CD4-positive, alpha-beta T cell (primary cell): Measurements from ENCODE around the gene OGDH. TPM values are rescaled to one million over a fixed set of nuclear protein-coding genes. Genes with fewer than 3 reads are reported as not detected.

Experiments used
- ATAC-seq: fragments of 200-7000 bp; cut with Tn5 transposase; one replicate; pipeline ENCODE4 v1.10.0; 2022; ENCODE audit warnings: mild to moderate bottlenecking; ENCODE audit not compliant: poor library complexity
- CTCF ChIA-PET: fragments of 350-600 bp; sonication (Branson Sonifier 250); formaldehyde crosslinking; loops from one replicate; lab custom pipeline; 2021; ENCODE audit warnings: antibody characterized with exemption, inconsistent platforms; lab: Charles Lee
- POLR2A ChIA-PET: fragments of 350-600 bp; sonication (Branson Sonifier 250); formaldehyde crosslinking; loops from one replicate; lab custom pipeline; 2021; ENCODE audit warnings: antibody characterized with exemption, inconsistent platforms; lab: Charles Lee
- DNase-seq, 14 experiments: peaks; one replicate each; pipeline ENCODE4 v3.0.0-alpha.2; 2013 to 2020; ENCODE audit warnings: mixed read lengths in 2 of 14
- H3K27ac ChIP-seq, 2 donors: one replicate each; pipeline versions ENCODE4 v1.5.1 to v1.7.0; 2013; ENCODE audit warnings: low read length in 2 of 2, low read depth in 1 of 2, mild to moderate bottlenecking in 1 of 2
- H3K27me3 ChIP-seq, 2 experiments: 1 replicate in 1 of 2; 2 replicates in 1 of 2; pipeline versions ENCODE4 v1.6.1 to v1.7.0; 2013; ENCODE audit warnings: low read length in 2 of 2, control low read depth in 1 of 2, mild to moderate bottlenecking in 1 of 2, moderate library complexity in 1 of 2; ENCODE audit not compliant: insufficient read depth in 2 of 2, control insufficient read depth in 1 of 2
- H3K36me3 ChIP-seq: one replicate; pipeline ENCODE4 v1.6.1; 2013; ENCODE audit warnings: low read length, control low read depth; ENCODE audit not compliant: insufficient read depth
- H3K4me1 ChIP-seq: one replicate; pipeline ENCODE4 v1.6.1; 2013; ENCODE audit warnings: low read length, control low read depth; ENCODE audit not compliant: insufficient read depth
- H3K4me3 ChIP-seq: one replicate; pipeline ENCODE4 v1.5.1; 2013; ENCODE audit warnings: mild to moderate bottlenecking, low read length, moderate library complexity
- H3K9me3 ChIP-seq, 2 experiments: 1 replicate in 1 of 2; 2 replicates in 1 of 2; pipeline versions ENCODE4 v1.6.1 to v1.7.0; 2013; ENCODE audit warnings: low read length in 2 of 2, mild to moderate bottlenecking in 2 of 2, control low read depth in 1 of 2, moderate library complexity in 1 of 2; ENCODE audit not compliant: control insufficient read depth in 1 of 2, insufficient read depth in 1 of 2
- H3K27ac Mint-ChIP-seq: one replicate; pipeline ENCODE4 v1.8.0; 2020; ENCODE audit warnings: mixed read lengths
- H3K27me3 Mint-ChIP-seq: one replicate; pipeline ENCODE4 v1.8.0; 2021; ENCODE audit warnings: mixed read lengths
- H3K36me3 Mint-ChIP-seq: one replicate; pipeline ENCODE4 v1.8.0; 2021; ENCODE audit warnings: low read depth, mixed read lengths
- H3K4me1 Mint-ChIP-seq: one replicate; pipeline ENCODE4 v1.8.0; 2021; ENCODE audit warnings: low read depth, mixed read lengths
- H3K4me3 Mint-ChIP-seq: one replicate; pipeline ENCODE4 v1.8.0; 2020; ENCODE audit warnings: mild to moderate bottlenecking, mixed read lengths
- H3K9me3 Mint-ChIP-seq: one replicate; pipeline ENCODE4 v1.8.0; 2020; ENCODE audit warnings: mixed read lengths
- CTCF ChIP-seq: fragments of 200-600 bp; IDR thresholded peaks from one replicate; pipeline ENCODE4 v1.8.0; 2022; ENCODE audit warnings: antibody characterized with exemption, mild to moderate bottlenecking
- intact Hi-C, 2 experiments: fragments of 100-400 bp; cut with DNase I in 1 of 2; cut with micrococcal nuclease in 1 of 2; formaldehyde crosslinking; loops; one replicate each; pipeline versions ENCODE4 v1.15.1 to v1.9.0; 2023 to 2025; cut with DNase I, micrococcal nuclease
- total RNA-seq, 174 experiments: library from RNA in 2 of 174; stranded (reverse) in 2 of 174; gene quantifications; one replicate each; pipeline ENCODE4 v1.2.3 and lab custom pipeline; 2021 to 2026

Gene OGDH
- total RNA-seq, 2 experiments from 2014 or later, result 39.8 to 43.8 TPM

- POLR2A ChIA-PET, result no interaction called here
- intact Hi-C loops, result no loop called here
- H3K4me3 Mint-ChIP-seq, result no peak overlapping the region
- peaks cover 9% of the 10 kb centered on the region for H3K4me1 Mint-ChIP-seq
- H3K9me3 Mint-ChIP-seq, result no peaks in the 10 kb centered on the region
- ATAC-seq (no peak), DNase-seq (no peak)
- no peaks in the 10 kb centered on the region for H3K27me3 Mint-ChIP-seq
- Histone ChIP-seq H3K27ac (no peak overlapping the region), H3K9me3 (no peaks in the 10 kb centered on the region), H3K4me1 (peaks cover 11% of the 10 kb centered on the region), H3K4me3 (no peak overlapping the region), H3K27me3 (no peaks in the 10 kb centered on the region), H3K36me3 (peaks cover 18% of the 10 kb centered on the region)
- CTCF ChIA-PET, result no interaction called here
- no peak for TF ChIP-seq CTCF
- peaks cover 17% of the 10 kb centered on the region for H3K36me3 Mint-ChIP-seq
- no peak overlapping the region for H3K27ac Mint-ChIP-seq
Observed at GRCh38 chr7:44713141-44713540, 106.7 kb downstream of the OGDH start.

- H3K27me3 Mint-ChIP-seq, result no peaks in the 10 kb centered on the region
Observed at GRCh38 chr7:44713680-44714335, 107.4 kb downstream of the OGDH start.

GRCh38 chr7:44716205-44716604, 109.8 kb downstream of the OGDH start:
- Mint-ChIP-seq H3K4me1 (peaks cover 9% of the 10 kb centered on the region), H3K27me3 (no peaks in the 10 kb centered on the region), H3K4me3 (no peak overlapping the region), H3K27ac (no peak overlapping the region), H3K36me3 (no peaks in the 10 kb centered on the region), H3K9me3 (no peaks in the 10 kb centered on the region)
- intact Hi-C loops, result no loop called here
- TF ChIP-seq CTCF, result no peak
- H3K27me3 ChIP-seq, result no peaks in the 10 kb centered on the region
- POLR2A ChIA-PET, result interaction anchor here (0.7 kb wide), 1 partner anchor 20 kb away, joined by 3 read pairs; no protein-coding TSS in a partner anchor
- no peak for ATAC-seq
- peaks cover 0 to 7% of the 10 kb centered on the region in 2 experiments for H3K9me3 ChIP-seq
- no peak overlapping the region for H3K4me3 ChIP-seq
- no peak for DNase-seq
- no peaks in the 10 kb centered on the region for H3K36me3 ChIP-seq
- peaks cover 11% of the 10 kb centered on the region for H3K4me1 ChIP-seq
- H3K27ac ChIP-seq, result no peak overlapping the region
- CTCF ChIA-PET, result no interaction called here

More at GRCh38 chr7:44713680-44714335, 107.4 kb downstream of the OGDH start:
- Histone ChIP-seq H3K27ac (no peak overlapping the region), H3K36me3 (peaks cover 11% of the 10 kb centered on the region), H3K4me3 (no peak overlapping the region), H3K27me3 (no peaks in the 10 kb centered on the region), H3K9me3 (no peaks in the 10 kb centered on the region), H3K4me1 (peaks cover 11% of the 10 kb centered on the region)
- Mint-ChIP-seq H3K4me1 (peaks cover 9% of the 10 kb centered on the region), H3K27ac (no peak overlapping the region), H3K36me3 (peaks cover 14% of the 10 kb centered on the region), H3K9me3 (no peaks in the 10 kb centered on the region), H3K4me3 (no peak overlapping the region)
- ChIA-PET POLR2A (no interaction called here), CTCF (no interaction called here)
- ATAC-seq, result no peak
- no peak for DNase-seq
- intact Hi-C loops, result no loop called here
- no peak for TF ChIP-seq CTCF
